Esophagus mucosa (tissue), 1 donor: ENCODE results near the gene KLF14. TPM values are rescaled to one million over a fixed set of nuclear protein-coding genes. Genes with fewer than 3 reads are reported as not detected.
"Not testable (repeated sequence)": the region's sequence is repeated elsewhere in the genome, so short reads cannot be mapped to it uniquely, and the experiment has no call there.

Experiments used
- ATAC-seq: fragments of 200-7000 bp; cut with Tn5 transposase; one replicate; pipeline ENCODE4 v1.9.1; 2020
- total RNA-seq: library from RNA; stranded (reverse); gene quantifications from one replicate; pipeline ENCODE4 v1.2.4, GENCODE V29; 2023
- donor health status: DM: yes; HTN: yes; CAD: no.

KLF14 gene
- total RNA-seq, result not detected

GRCh38 chr7:130733931-130734814, at the start of gene KLF14:
Gene KLF14, minus strand, starts transcription at chr7:130734207. Its CDS starts 174 bp downstream, at chr7:130734033.
- ATAC-seq, result no peak

GRCh38 chr7:130781346-130781745, 47.3 kb upstream of the KLF14 start:
- ATAC-seq, result no peak

GRCh38 chr7:130777426-130777825, 43.4 kb upstream of the KLF14 start:
- no peak for ATAC-seq

- ATAC-seq, result not testable (repeated sequence)
These were observed 38.4 kb upstream of the KLF14 start for GRCh38 chr7:130772456-130772855.

- ATAC-seq, result no peak
These were observed 34.8 kb upstream of the KLF14 start for GRCh38 chr7:130768854-130769253.

GRCh38 chr7:130764569-130764968, 30.6 kb upstream of the KLF14 start:
- ATAC-seq, result not testable (repeated sequence)

- no peak for ATAC-seq
These were observed 24.5 kb upstream of the KLF14 start for GRCh38 chr7:130758429-130759056.

- ATAC-seq, result no peak
These were observed 22.3 kb upstream of the KLF14 start for GRCh38 chr7:130756316-130756715.

- no peak for ATAC-seq
These were observed 18.4 kb upstream of the KLF14 start for GRCh38 chr7:130752424-130752823.

- ATAC-seq, result no peak
These were observed 16.7 kb upstream of the KLF14 start for GRCh38 chr7:130750755-130751154.

GRCh38 chr7:130748531-130749389, 14.8 kb upstream of the KLF14 start:
- no peak for ATAC-seq

- ATAC-seq, result no peak
These were observed 7.5 kb upstream of the KLF14 start for GRCh38 chr7:130741331-130741995.

- no peak for ATAC-seq
These were observed 6.6 kb upstream of the KLF14 start for GRCh38 chr7:130740606-130741005.

- ATAC-seq, result no peak
These were observed 2.4 kb upstream of the KLF14 start for GRCh38 chr7:130736298-130736900.

- no peak for ATAC-seq
These were observed 1.1 kb upstream of the KLF14 start for GRCh38 chr7:130734815-130735716.

GRCh38 chr7:130732980-130733930, 752 bp downstream of the KLF14 start:
- peak; percentile 64 for ATAC-seq

- ATAC-seq, result no peak
These were observed 10.2 kb downstream of the KLF14 start for GRCh38 chr7:130723784-130724183.

- ATAC-seq, result no peak
These were observed 12.3 kb downstream of the KLF14 start for GRCh38 chr7:130721486-130722277.

- no peak for ATAC-seq
These were observed 14.5 kb downstream of the KLF14 start for GRCh38 chr7:130719541-130719940.
